Vagina (tissue), 2 donors: Measurements from ENCODE around the gene ACOX3.

ENCODE experiments used
- POLR2A ChIP-seq, 2 donors: fragments of 450-650 bp; IDR thresholded peaks; one replicate each; pipeline ENCODE4 v1.6.1; 2017; ENCODE audit warnings: antibody characterized with exemption in 2 of 2, mild to moderate bottlenecking in 2 of 2, moderate library complexity in 2 of 2
- TF ChIP-seq, protein P1 (sequence below), 3 experiments: fragments of 450-650 bp in 2 of 3; fragments of 200-600 bp in 1 of 3; sonication (generic) in 1 of 3; IDR thresholded peaks; one replicate each; pipeline ENCODE4 v1.5.1; 2017 to 2019; ENCODE audit warnings: antibody characterized with exemption in 3 of 3, mild to moderate bottlenecking in 2 of 3, moderate library complexity in 2 of 3

GRCh38 chr4:8435656-8436121 lies 4.8 kb downstream of the ACOX3 start:
- no peak for TF ChIP-seq POLR2A (IDR thresholded peaks at IDR 0.05)
- TF ChIP-seq, protein P1, sequence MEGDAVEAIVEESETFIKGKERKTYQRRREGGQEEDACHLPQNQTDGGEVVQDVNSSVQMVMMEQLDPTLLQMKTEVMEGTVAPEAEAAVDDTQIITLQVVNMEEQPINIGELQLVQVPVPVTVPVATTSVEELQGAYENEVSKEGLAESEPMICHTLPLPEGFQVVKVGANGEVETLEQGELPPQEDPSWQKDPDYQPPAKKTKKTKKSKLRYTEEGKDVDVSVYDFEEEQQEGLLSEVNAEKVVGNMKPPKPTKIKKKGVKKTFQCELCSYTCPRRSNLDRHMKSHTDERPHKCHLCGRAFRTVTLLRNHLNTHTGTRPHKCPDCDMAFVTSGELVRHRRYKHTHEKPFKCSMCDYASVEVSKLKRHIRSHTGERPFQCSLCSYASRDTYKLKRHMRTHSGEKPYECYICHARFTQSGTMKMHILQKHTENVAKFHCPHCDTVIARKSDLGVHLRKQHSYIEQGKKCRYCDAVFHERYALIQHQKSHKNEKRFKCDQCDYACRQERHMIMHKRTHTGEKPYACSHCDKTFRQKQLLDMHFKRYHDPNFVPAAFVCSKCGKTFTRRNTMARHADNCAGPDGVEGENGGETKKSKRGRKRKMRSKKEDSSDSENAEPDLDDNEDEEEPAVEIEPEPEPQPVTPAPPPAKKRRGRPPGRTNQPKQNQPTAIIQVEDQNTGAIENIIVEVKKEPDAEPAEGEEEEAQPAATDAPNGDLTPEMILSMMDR (IDR thresholded peaks at IDR 0.05): no peak
